ENCODE data around the gene XYLT1.

The XYLT1 gene

DNA sequence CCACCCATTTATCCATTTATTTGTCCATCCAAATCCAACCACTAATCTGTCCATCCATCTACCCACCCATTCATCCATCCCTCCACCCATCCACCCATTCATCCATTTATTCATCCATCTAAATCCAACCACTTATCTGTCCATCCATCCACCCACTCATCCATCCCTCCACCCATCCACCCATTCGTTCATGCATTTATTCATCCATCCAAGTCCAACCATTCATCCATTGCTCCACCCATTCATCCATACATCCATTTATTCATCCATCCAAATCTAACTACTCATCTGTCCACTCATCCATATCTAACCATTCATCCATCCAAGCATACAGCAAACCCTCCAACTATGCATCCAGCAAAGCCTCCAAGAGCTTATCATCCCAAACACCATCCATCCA lies 267.3 kb downstream of the XYLT1 start:
- no peak for DNase-seq (ENCODE audit: low read depth)
- no peak overlapping the region for H3K4me3 ChIP-seq (ENCODE audit: low read length)
- TF ChIP-seq, protein P1, sequence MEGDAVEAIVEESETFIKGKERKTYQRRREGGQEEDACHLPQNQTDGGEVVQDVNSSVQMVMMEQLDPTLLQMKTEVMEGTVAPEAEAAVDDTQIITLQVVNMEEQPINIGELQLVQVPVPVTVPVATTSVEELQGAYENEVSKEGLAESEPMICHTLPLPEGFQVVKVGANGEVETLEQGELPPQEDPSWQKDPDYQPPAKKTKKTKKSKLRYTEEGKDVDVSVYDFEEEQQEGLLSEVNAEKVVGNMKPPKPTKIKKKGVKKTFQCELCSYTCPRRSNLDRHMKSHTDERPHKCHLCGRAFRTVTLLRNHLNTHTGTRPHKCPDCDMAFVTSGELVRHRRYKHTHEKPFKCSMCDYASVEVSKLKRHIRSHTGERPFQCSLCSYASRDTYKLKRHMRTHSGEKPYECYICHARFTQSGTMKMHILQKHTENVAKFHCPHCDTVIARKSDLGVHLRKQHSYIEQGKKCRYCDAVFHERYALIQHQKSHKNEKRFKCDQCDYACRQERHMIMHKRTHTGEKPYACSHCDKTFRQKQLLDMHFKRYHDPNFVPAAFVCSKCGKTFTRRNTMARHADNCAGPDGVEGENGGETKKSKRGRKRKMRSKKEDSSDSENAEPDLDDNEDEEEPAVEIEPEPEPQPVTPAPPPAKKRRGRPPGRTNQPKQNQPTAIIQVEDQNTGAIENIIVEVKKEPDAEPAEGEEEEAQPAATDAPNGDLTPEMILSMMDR (IDR thresholded peaks at IDR 0.05; ENCODE audit: insufficient read depth, low read depth, low read length, missing control alignments) = no peak

DNA sequence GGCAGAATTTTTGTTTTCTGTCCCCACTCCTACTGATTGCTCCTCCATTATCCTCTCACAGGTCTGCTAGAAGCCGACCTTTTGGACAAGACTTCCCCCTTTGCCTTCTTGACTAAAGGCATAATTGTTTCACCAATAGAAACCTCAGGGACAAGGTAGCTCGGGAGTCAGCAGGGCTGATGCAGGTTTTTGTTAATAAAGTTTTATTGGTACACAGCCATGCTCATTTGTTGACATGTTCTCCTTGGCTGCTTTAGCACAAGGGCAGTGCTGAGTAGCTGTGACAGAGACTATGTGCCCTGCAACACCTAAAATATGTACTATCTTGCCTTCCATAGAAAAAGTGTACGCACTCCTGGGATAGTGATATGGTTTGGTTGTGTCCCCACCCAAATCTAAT lies 271.6 kb downstream of the XYLT1 start:
- no peak overlapping the region for H3K4me3 ChIP-seq (ENCODE audit: low read length)
- TF ChIP-seq, protein P1 (IDR thresholded peaks at IDR 0.05; ENCODE audit: insufficient read depth, low read depth, low read length, missing control alignments) = no peak
- no peak for DNase-seq (ENCODE audit: low read depth)

DNA sequence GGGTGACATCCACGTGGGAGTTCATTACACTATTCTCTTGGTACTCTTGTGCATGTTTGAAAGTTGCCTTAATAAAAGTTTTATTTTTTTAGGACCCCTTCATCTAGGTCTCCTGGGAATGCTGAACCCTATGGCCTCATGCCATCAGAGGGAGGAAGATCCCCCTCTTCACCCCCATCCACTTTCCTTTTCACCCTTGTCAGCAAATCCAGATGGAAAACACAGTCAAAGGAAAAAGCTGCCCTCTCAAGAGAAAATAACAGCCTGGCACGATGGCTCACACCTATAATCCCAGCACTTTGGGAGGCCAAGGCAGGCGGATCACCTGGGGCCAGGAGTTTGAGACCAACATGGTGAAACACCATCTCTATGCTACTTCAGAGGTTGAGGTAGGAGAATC lies 274.2 kb downstream of the XYLT1 start:
- no peak for DNase-seq (ENCODE audit: low read depth)
- no peak overlapping the region for H3K4me3 ChIP-seq (ENCODE audit: low read length)
- TF ChIP-seq, protein P1 (IDR thresholded peaks at IDR 0.05; ENCODE audit: insufficient read depth, low read depth, low read length, missing control alignments) = no peak

DNA sequence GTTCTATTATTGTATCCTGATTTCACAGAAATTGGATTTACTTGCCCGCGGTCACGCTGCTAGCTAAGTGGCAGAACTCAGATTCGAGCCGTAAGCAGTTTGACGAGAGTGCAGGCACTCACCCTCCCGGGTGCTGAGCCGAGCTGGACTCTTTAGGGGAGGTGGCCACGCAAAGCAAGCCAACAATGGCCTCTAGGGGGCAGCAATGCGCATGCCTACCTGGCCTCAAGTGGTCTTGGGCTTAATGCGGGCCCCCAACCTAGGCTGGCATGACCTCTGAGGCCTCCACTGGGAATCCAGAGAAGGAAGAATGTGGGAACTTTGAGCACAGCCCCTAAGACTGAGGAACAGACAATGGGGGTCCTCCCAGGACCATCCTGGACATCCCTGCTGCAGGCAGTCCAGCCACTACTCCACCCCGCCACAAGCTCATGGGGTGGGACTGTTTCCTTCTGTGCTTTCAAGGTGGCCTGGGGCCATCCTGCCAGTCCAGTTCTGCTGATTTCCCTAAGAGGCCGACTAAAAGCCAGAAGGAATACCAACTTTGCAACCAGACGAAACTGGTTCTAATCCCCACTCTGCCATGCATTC lies 276.5 kb downstream of the XYLT1 start:
- TF ChIP-seq, protein P1 (IDR thresholded peaks at IDR 0.05; ENCODE audit: insufficient read depth, low read depth, low read length, missing control alignments) = no peak
- no peak for DNase-seq (ENCODE audit: low read depth)
- H3K4me3 ChIP-seq (ENCODE audit: low read length) = no peak overlapping the region

DNA sequence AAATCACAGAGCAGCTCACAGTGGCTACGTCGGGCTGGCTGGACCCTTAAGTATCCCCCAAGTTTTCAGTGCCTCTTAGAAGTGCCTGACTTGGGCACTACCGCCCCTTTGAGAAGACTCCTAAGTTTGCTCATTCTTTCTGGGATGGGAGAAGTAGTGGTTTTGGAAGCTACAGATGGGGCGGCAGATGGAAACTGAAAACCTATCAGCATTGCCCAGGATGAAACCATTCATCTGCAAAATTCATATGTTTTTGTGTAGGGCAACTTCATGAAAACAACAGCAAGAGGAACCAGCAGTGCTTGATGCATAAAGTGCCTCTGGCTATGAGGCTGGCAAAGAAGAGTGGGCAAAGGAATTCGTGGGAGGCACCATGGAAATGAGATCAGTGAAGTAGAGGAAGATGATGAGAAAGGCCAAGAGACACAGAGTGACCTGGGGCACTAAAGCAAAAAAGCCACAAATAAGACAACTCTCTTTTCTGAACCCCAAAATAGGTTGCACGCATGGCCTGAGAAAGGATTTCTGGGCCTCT lies 277.1 kb downstream of the XYLT1 start:
- TF ChIP-seq, protein P1 (IDR thresholded peaks at IDR 0.05; ENCODE audit: insufficient read depth, low read depth, low read length, missing control alignments) = no peak
- DNase-seq (ENCODE audit: low read depth) = no peak
- no peak overlapping the region for H3K4me3 ChIP-seq (ENCODE audit: low read length)

DNA sequence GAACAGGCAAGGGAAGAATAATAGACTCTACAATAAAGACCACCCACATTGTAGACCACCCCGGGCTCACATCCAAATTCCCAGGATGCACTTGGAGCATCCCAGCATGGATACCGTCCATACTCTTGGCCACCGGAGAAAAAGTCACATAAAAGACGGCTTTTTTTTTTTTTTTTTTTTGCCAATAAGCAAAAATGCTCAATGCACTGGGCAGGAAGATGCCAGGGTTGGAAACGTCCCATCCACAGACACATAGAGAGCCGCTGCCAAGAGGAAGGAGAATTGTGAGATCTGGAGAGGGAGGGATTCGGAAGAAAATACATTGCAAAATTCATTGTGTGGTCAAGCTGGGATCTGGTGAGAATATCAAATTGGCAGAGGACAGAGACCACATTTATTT lies 286.7 kb downstream of the XYLT1 start:
- TF ChIP-seq, protein P1 (IDR thresholded peaks at IDR 0.05; ENCODE audit: insufficient read depth, low read depth, low read length, missing control alignments) = no peak
- H3K4me3 ChIP-seq (ENCODE audit: low read length) = no peak overlapping the region
- DNase-seq (ENCODE audit: low read depth) = no peak
